Choroid plexus epithelial cell (primary cell): ENCODE measurements around the gene ERV3-1.
A peak's percentile ranks its signal among the peaks of the same experiment; 100 is the strongest.
"Not testable (repeated sequence)": the region's sequence is repeated elsewhere in the genome, so short reads cannot be mapped to it uniquely, and the experiment has no call there.

Source experiments
- DNase-seq: peaks from one replicate; pipeline ENCODE4 v3.0.0-alpha.2; 2010; ENCODE audit warnings: low read depth
- H3K4me3 ChIP-seq: 2 replicates; pipeline ENCODE4 v1.5.1; 2011; ENCODE audit warnings: low read depth, mild to moderate bottlenecking, control low read depth, low read length, moderate library complexity
- CTCF ChIP-seq: conservative IDR thresholded peaks from 2 replicates; pipeline ENCODE4 v1.5.1; 2011; ENCODE audit warnings: low read depth, mild to moderate bottlenecking, control low read depth, inconsistent platforms, low read length, moderate library complexity

Gene ERV3-1

DNA sequence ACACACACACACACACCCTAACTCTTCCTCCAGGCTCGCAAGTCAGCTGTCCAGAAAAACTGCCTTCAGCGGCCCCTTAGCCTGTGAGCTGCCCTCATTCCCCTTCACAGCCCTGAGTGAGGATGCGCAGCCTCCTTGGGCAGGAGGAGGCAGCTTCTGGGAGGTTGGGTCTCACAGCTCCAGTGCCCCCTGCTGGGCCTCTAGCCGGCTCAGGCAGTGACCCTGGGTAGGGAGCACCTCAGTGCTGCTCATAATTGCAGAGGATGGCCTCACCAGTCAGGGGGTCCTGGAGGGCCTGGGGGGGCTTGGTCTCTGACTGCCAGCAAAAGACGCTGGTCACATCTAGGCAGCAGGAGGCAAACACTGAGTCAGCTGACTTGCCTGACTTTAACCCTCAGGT is 59.7 kb downstream of the ERV3-1 start:
- H3K4me3 ChIP-seq: no peak overlapping the region
- TF ChIP-seq CTCF: peak; percentile 36
- no peak for DNase-seq

- no peak overlapping the region for H3K4me3 ChIP-seq
- TF ChIP-seq CTCF: no peak
- DNase-seq: no peak
Measured at GRCh38 chr7:64945503-64946175, 60.8 kb downstream of the ERV3-1 start.

DNA sequence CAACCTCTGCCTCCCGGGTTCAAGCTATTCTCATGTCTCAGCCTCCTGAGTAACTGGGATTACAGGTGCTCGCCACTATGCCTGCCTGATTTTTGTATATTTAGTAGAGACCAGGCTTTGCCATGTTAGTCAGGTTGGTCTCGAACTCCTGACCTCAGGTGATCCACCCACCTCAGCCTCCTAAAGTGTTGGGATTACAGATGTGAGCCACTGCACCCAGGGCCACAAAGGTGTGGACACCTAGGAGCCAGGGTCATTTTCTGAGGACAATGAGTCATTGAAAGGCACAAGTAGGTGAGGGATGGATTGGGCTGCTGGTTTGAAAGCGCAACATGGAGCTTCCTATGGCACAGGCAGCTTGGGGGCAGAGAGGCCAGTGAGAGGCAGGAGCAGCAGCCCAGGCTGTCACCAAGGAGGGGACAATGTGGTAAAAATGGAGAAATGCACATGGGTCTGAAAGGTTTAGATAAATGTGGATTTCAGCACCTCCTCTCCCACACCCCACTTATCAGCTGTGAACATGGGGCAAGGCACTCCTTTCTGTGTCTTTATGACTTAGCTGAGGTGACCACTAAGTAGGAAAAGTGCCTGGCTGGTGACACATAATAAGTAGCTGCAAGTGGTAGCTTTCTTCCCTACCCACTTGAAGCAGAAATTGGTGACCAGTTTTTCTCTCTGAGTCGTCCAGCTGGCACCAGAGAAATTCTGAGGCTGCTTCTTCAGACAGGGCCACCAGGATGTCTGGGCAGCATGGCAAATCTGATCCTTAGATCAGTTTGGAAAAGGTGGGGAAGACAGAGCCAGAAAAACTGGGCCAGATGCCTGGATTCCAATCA is 61.6 kb downstream of the ERV3-1 start:
- H3K4me3 ChIP-seq, DNase-seq: not testable (repeated sequence)
